ENCODE measurements around the gene TTYH3. TPM values are rescaled to one million over a fixed set of nuclear protein-coding genes. Genes with fewer than 3 reads are reported as not detected.

TTYH3 gene
- total RNA-seq, 1 experiment from 2014 or later, result 25.0 TPM

- BruUV-seq (replicated peaks), result no TSS peak
- CTCF ChIA-PET, result no interaction called here
- Histone ChIP-seq H3F3A (ENCODE audit: low read length, unreplicated experiment) (no peaks in the 10 kb centered on the region), H4K20me1 (ENCODE audit: low read length) (no peaks in the 10 kb centered on the region), H3K79me2 (ENCODE audit: low read length) (no peaks in the 10 kb centered on the region), H3K4me1 (ENCODE audit: insufficient read depth, low read length) (no peaks in the 10 kb centered on the region), H3K36me3 (ENCODE audit: low read depth, low read length) (no peaks in the 10 kb centered on the region), H3K9me3 (ENCODE audit: low read length) (no peaks in the 10 kb centered on the region), H3K27me3 (ENCODE audit: low read length) (no peaks in the 10 kb centered on the region), H3K9me2 (replicated peaks; ENCODE audit: low read length) (no peaks in the 10 kb centered on the region), H2AFZ (ENCODE audit: low read length) (no peak overlapping the region), H3K9ac (ENCODE audit: low read length) (no peak overlapping the region), H3K4me3 (ENCODE audit: low read length) (no peak overlapping the region), H3K27ac (ENCODE audit: low read length) (no peak overlapping the region), H3K4me2 (ENCODE audit: low read length) (no peak overlapping the region)
- POLR2A ChIA-PET (ENCODE audit: unreplicated experiment), result no interaction called here
- DNase-seq (no peak), ATAC-seq (peak; percentile 23)
- TF ChIP-seq EZH2phosphoT487 (IDR thresholded peaks at IDR 0.05; ENCODE audit: borderline replicate concordance, low read length) (no peak), EZH2 (IDR thresholded peaks at IDR 0.05; ENCODE audit: low read length, unreplicated experiment) (no peak)
- TF ChIP-seq, protein P1, sequence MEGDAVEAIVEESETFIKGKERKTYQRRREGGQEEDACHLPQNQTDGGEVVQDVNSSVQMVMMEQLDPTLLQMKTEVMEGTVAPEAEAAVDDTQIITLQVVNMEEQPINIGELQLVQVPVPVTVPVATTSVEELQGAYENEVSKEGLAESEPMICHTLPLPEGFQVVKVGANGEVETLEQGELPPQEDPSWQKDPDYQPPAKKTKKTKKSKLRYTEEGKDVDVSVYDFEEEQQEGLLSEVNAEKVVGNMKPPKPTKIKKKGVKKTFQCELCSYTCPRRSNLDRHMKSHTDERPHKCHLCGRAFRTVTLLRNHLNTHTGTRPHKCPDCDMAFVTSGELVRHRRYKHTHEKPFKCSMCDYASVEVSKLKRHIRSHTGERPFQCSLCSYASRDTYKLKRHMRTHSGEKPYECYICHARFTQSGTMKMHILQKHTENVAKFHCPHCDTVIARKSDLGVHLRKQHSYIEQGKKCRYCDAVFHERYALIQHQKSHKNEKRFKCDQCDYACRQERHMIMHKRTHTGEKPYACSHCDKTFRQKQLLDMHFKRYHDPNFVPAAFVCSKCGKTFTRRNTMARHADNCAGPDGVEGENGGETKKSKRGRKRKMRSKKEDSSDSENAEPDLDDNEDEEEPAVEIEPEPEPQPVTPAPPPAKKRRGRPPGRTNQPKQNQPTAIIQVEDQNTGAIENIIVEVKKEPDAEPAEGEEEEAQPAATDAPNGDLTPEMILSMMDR (conservative IDR thresholded peaks at IDR 0.05; ENCODE audit: low read depth, low read length), result no peak
- intact Hi-C loops (cut with micrococcal nuclease), result no loop called here
Measured at GRCh38 chr7:2701832-2702593, 70.2 kb downstream of the TTYH3 start.

DNA sequence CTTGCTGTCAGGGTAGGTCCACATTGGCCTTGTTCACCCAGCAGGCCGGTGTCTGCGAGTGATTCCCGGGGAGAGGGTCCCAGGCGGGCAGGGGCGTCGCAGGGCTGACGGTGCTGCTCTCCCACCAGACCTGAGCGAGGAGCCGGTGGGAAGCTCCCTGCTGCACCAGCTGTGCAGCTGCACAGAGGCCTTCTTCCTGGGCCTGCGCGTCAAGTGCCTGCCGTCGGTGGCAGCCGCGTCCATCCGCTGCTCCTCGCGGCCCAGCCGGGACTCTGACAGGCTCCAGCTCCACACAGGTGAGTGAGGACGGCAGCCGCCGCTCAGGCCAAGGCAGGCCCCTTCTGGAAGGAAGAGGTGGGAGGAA is 70.8 kb downstream of the TTYH3 start:
- ChIA-PET POLR2A (ENCODE audit: unreplicated experiment) (no interaction called here), CTCF (no interaction called here)
- Histone ChIP-seq H2AFZ (ENCODE audit: low read length) (no peak overlapping the region), H3K27me3 (ENCODE audit: low read length) (no peaks in the 10 kb centered on the region), H3K9me2 (replicated peaks; ENCODE audit: low read length) (no peaks in the 10 kb centered on the region), H3K4me2 (ENCODE audit: low read length) (no peak overlapping the region), H3K36me3 (ENCODE audit: low read depth, low read length) (no peaks in the 10 kb centered on the region), H3K27ac (ENCODE audit: low read length) (no peak overlapping the region), H3K9ac (ENCODE audit: low read length) (no peak overlapping the region), H3K4me3 (ENCODE audit: low read length) (no peak overlapping the region), H3F3A (ENCODE audit: low read length, unreplicated experiment) (no peaks in the 10 kb centered on the region), H3K4me1 (ENCODE audit: insufficient read depth, low read length) (no peaks in the 10 kb centered on the region), H3K79me2 (ENCODE audit: low read length) (no peaks in the 10 kb centered on the region), H3K9me3 (ENCODE audit: low read length) (no peaks in the 10 kb centered on the region), H4K20me1 (ENCODE audit: low read length) (no peaks in the 10 kb centered on the region)
- ATAC-seq (no peak), DNase-seq (no peak)
- TF ChIP-seq EZH2 (IDR thresholded peaks at IDR 0.05; ENCODE audit: low read length, unreplicated experiment) (no peak), EZH2phosphoT487 (IDR thresholded peaks at IDR 0.05; ENCODE audit: borderline replicate concordance, low read length) (no peak)
- TF ChIP-seq, protein P1 (conservative IDR thresholded peaks at IDR 0.05; ENCODE audit: low read depth, low read length), result no peak
- BruUV-seq (replicated peaks), result no TSS peak
- intact Hi-C loops (cut with micrococcal nuclease), result no loop called here

DNA sequence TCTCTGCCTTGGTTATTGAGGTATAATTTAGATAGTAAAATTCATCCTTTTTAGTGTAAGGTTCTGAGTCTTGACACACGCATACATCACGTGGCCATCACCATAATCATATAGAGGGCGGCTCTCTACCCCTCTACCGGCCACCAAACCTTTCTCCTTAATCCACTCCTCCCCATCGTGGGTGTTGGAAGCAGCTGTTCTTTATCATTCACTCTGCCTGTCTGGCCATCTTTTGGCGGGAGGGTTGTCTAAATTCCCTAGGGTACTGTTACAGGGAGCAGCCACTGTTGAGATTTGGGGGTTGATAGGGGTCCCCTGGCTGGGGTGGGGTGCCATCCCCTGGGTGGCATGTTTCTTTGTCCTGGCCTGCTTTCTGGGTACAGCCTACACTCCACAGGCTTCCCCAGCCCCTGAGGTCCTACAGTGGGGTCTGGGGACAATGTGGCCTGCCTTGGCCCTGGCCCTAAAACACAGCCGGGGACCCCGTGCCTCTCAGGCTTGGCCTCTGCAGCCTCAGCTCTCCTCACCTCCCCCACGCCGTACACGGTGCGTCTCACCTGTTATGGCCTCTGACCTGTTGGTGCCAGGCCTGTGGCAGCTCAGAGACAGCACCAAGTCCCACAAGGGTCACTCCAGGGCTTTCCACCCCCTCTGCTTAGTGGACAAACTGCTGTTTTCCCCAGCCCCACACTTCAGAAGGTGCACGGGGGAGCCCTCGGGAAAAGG is 73.7 kb downstream of the TTYH3 start:
- Histone ChIP-seq H3K4me2 (ENCODE audit: low read length) (no peak overlapping the region), H3K9me3 (ENCODE audit: low read length) (no peaks in the 10 kb centered on the region), H3F3A (ENCODE audit: low read length, unreplicated experiment) (no peaks in the 10 kb centered on the region), H3K9me2 (replicated peaks; ENCODE audit: low read length) (no peaks in the 10 kb centered on the region), H2AFZ (ENCODE audit: low read length) (no peak overlapping the region), H3K4me3 (ENCODE audit: low read length) (no peak overlapping the region), H3K4me1 (ENCODE audit: insufficient read depth, low read length) (no peaks in the 10 kb centered on the region), H3K27me3 (ENCODE audit: low read length) (no peaks in the 10 kb centered on the region), H3K79me2 (ENCODE audit: low read length) (no peaks in the 10 kb centered on the region), H3K36me3 (ENCODE audit: low read depth, low read length) (no peaks in the 10 kb centered on the region), H4K20me1 (ENCODE audit: low read length) (no peaks in the 10 kb centered on the region), H3K9ac (ENCODE audit: low read length) (no peak overlapping the region), H3K27ac (ENCODE audit: low read length) (no peak overlapping the region)
- TF ChIP-seq, protein P1 (conservative IDR thresholded peaks at IDR 0.05; ENCODE audit: low read depth, low read length), result no peak
- TF ChIP-seq EZH2phosphoT487 (IDR thresholded peaks at IDR 0.05; ENCODE audit: borderline replicate concordance, low read length) (no peak), EZH2 (IDR thresholded peaks at IDR 0.05; ENCODE audit: low read length, unreplicated experiment) (no peak)
- no peak for DNase-seq
- CTCF ChIA-PET, result no interaction called here
- ATAC-seq, result no peak
- intact Hi-C loops (cut with micrococcal nuclease), result no loop called here
- no TSS peak for BruUV-seq (replicated peaks)
- POLR2A ChIA-PET (ENCODE audit: unreplicated experiment), result no interaction called here
